ENCODE results near the gene MYOZ2.
"Not testable (repeated sequence)": the region's sequence is repeated elsewhere in the genome, so short reads cannot be mapped to it uniquely, and the experiment has no call there.

MYOZ2 gene

GRCh38 chr4:119130365-119131065, 5.1 kb upstream of the MYOZ2 start:
- Histone ChIP-seq H3K9me3 (ENCODE audit: control insufficient read depth, insufficient read depth, low read depth, low read length) (no peaks in the 10 kb centered on the region), H3K4me1 (ENCODE audit: control insufficient read depth, insufficient read depth, low read length) (no peaks in the 10 kb centered on the region), H3K4me3 (ENCODE audit: low read depth, low read length) (no peak overlapping the region), H3K27ac (ENCODE audit: low read depth, low read length) (no peak overlapping the region), H3K27me3 (ENCODE audit: control insufficient read depth, insufficient read depth, low read length) (no peaks in the 10 kb centered on the region), H3K9ac (ENCODE audit: low read length) (no peak overlapping the region), H3K36me3 (ENCODE audit: control insufficient read depth, insufficient read depth, low read length) (no peaks in the 10 kb centered on the region)

- H3K27ac ChIP-seq (ENCODE audit: low read depth, low read length), result no peak overlapping the region
- no peaks in the 10 kb centered on the region for H3K4me1 ChIP-seq (ENCODE audit: control insufficient read depth, insufficient read depth, low read length)
- H3K4me3 ChIP-seq (ENCODE audit: low read depth, low read length), result no peak overlapping the region
- no peaks in the 10 kb centered on the region for H3K9me3 ChIP-seq (ENCODE audit: control insufficient read depth, insufficient read depth, low read depth, low read length)
- no peak overlapping the region for H3K9ac ChIP-seq (ENCODE audit: low read length)
- H3K36me3 ChIP-seq (ENCODE audit: control insufficient read depth, insufficient read depth, low read length), result no peaks in the 10 kb centered on the region
- H3K27me3 ChIP-seq (ENCODE audit: control insufficient read depth, insufficient read depth, low read length), result no peaks in the 10 kb centered on the region
Observed at GRCh38 chr4:119131164-119131563, 4.5 kb upstream of the MYOZ2 start.

GRCh38 chr4:119132306-119132705, 3.3 kb upstream of the MYOZ2 start:
- no peaks in the 10 kb centered on the region for H3K27me3 ChIP-seq (ENCODE audit: control insufficient read depth, insufficient read depth, low read length)
- H3K9ac ChIP-seq (ENCODE audit: low read length), result no peak overlapping the region
- H3K36me3 ChIP-seq (ENCODE audit: control insufficient read depth, insufficient read depth, low read length), result no peaks in the 10 kb centered on the region
- no peak overlapping the region for H3K4me3 ChIP-seq (ENCODE audit: low read depth, low read length)
- no peak overlapping the region for H3K27ac ChIP-seq (ENCODE audit: low read depth, low read length)
- H3K4me1 ChIP-seq (ENCODE audit: control insufficient read depth, insufficient read depth, low read length), result no peaks in the 10 kb centered on the region
- H3K9me3 ChIP-seq (ENCODE audit: control insufficient read depth, insufficient read depth, low read depth, low read length), result no peaks in the 10 kb centered on the region

DNA sequence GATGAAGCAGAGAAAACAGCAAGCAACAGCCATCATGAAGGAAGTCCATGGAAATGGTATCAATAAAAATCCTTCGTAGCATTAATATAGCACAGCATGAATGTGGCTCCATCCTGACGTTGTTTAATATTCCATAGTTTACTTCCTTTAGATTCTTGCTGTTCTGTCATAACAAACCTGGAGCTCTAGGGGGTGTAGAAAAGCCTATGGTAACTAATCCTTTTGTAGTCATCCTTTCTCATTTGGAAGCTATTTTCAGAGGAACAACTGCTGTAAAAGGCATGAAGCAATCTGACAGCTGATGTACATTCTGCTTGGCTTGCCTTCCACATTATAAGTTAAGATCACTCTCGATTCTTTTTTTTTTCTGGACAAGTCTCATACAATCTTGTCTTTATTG, 914 bp downstream of the MYOZ2 start:
- Histone ChIP-seq H3K36me3 (ENCODE audit: control insufficient read depth, insufficient read depth, low read length) (no peaks in the 10 kb centered on the region), H3K27me3 (ENCODE audit: control insufficient read depth, insufficient read depth, low read length) (no peaks in the 10 kb centered on the region), H3K4me3 (ENCODE audit: low read depth, low read length) (no peak overlapping the region), H3K9ac (ENCODE audit: low read length) (no peak overlapping the region), H3K9me3 (ENCODE audit: control insufficient read depth, insufficient read depth, low read depth, low read length) (no peaks in the 10 kb centered on the region), H3K27ac (ENCODE audit: low read depth, low read length) (no peak overlapping the region), H3K4me1 (ENCODE audit: control insufficient read depth, insufficient read depth, low read length) (no peaks in the 10 kb centered on the region; the same call in 1 of the 2 replicates)

DNA sequence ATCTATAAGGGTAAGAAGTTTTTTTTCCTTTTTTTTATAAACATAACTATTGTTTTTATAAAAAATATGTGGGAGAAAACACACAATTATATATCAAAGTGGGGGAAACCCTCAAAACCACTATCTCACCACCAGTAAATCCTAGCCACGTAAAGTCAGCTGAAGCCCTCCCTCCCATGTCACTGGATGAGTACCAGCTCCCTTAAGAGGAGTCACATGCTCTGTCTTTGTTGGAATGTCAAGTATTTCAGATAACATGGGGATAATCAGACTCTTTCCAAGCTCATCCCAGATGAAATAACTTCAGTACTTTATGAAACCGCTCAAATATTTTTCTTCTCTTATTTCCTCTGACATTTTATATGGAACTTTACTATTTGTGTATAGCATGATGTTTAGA, 2.4 kb downstream of the MYOZ2 start:
- no peak overlapping the region for H3K4me3 ChIP-seq (ENCODE audit: low read depth, low read length)
- no peaks in the 10 kb centered on the region for H3K9me3 ChIP-seq (ENCODE audit: control insufficient read depth, insufficient read depth, low read depth, low read length)
- H3K27me3 ChIP-seq (ENCODE audit: control insufficient read depth, insufficient read depth, low read length), result no peaks in the 10 kb centered on the region
- no peaks in the 10 kb centered on the region; the same call in 1 of the 2 replicates for H3K4me1 ChIP-seq (ENCODE audit: control insufficient read depth, insufficient read depth, low read length)
- no peak overlapping the region for H3K9ac ChIP-seq (ENCODE audit: low read length)
- H3K36me3 ChIP-seq (ENCODE audit: control insufficient read depth, insufficient read depth, low read length), result no peaks in the 10 kb centered on the region
- H3K27ac ChIP-seq (ENCODE audit: low read depth, low read length), result no peak overlapping the region; the same call in 1 of the 2 replicates

DNA sequence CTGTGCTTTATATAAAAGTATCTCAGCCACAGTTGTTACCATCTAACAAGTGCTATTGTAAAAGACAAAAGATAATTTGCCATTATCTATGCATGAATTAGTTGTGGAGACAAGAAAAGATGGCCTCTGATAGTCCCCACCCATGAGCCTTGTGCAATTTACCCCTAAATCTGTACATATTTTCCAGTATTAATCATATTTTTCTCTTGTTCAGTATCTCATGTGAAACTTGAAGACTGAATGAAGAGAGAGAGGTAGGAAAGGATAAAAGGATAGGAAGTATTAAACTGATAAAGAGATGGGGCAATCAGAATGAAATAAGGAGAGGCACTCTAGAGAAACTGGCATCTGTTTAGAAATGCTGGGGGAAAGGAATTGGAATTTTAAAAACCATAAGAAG, 3.7 kb downstream of the MYOZ2 start:
- H3K27ac ChIP-seq (ENCODE audit: low read depth, low read length), result no peak overlapping the region
- no peak overlapping the region for H3K9ac ChIP-seq (ENCODE audit: low read length)
- no peaks in the 10 kb centered on the region for H3K27me3 ChIP-seq (ENCODE audit: control insufficient read depth, insufficient read depth, low read length)
- H3K4me3 ChIP-seq (ENCODE audit: low read depth, low read length), result no peak overlapping the region
- no peaks in the 10 kb centered on the region; the same call in 1 of the 2 replicates for H3K4me1 ChIP-seq (ENCODE audit: control insufficient read depth, insufficient read depth, low read length)
- H3K36me3 ChIP-seq (ENCODE audit: control insufficient read depth, insufficient read depth, low read length), result no peaks in the 10 kb centered on the region
- H3K9me3 ChIP-seq (ENCODE audit: control insufficient read depth, insufficient read depth, low read depth, low read length), result no peaks in the 10 kb centered on the region

GRCh38 chr4:119139822-119140252, 4.2 kb downstream of the MYOZ2 start:
- Histone ChIP-seq H3K36me3 (ENCODE audit: control insufficient read depth, insufficient read depth, low read length) (no peaks in the 10 kb centered on the region), H3K9ac (ENCODE audit: low read length) (no peak overlapping the region), H3K4me3 (ENCODE audit: low read depth, low read length) (no peak overlapping the region), H3K4me1 (ENCODE audit: control insufficient read depth, insufficient read depth, low read length) (no peaks in the 10 kb centered on the region; the same call in 1 of the 2 replicates), H3K27me3 (ENCODE audit: control insufficient read depth, insufficient read depth, low read length) (no peaks in the 10 kb centered on the region), H3K9me3 (ENCODE audit: control insufficient read depth, insufficient read depth, low read depth, low read length) (no peaks in the 10 kb centered on the region), H3K27ac (ENCODE audit: low read depth, low read length) (no peak overlapping the region)

DNA sequence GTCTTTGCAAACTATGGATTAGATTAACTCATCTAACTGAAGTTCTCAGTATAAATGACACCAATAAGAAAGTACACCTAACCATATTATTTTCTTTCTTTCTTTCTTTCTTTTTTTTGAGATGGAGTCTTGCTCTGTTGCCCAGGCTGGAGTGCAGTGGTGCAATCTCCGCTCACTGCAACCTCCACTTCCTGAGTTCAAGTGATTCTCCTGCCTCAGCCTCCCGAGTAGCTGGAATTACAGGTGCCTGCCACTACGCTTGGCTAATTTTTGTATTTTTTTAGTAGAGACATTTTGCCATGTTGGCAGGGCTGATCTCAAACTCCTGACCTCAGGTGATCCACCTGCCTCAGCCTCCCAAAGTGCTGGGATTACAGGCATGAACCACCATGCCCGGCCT, 5.7 kb downstream of the MYOZ2 start:
- not testable (repeated sequence) for H3K4me1 ChIP-seq (ENCODE audit: control insufficient read depth, insufficient read depth, low read length); H3K9me3 ChIP-seq (ENCODE audit: control insufficient read depth, insufficient read depth, low read depth, low read length); H3K27me3 ChIP-seq (ENCODE audit: control insufficient read depth, insufficient read depth, low read length); H3K27ac ChIP-seq (ENCODE audit: low read depth, low read length); H3K36me3 ChIP-seq (ENCODE audit: control insufficient read depth, insufficient read depth, low read length); H3K4me3 ChIP-seq (ENCODE audit: low read depth, low read length); H3K9ac ChIP-seq (ENCODE audit: low read length)

GRCh38 chr4:119142833-119143232, 7.2 kb downstream of the MYOZ2 start:
- H3K9ac ChIP-seq (ENCODE audit: low read length), result no peak overlapping the region
- no peak overlapping the region for H3K4me3 ChIP-seq (ENCODE audit: low read depth, low read length)
- no peaks in the 10 kb centered on the region for H3K27me3 ChIP-seq (ENCODE audit: control insufficient read depth, insufficient read depth, low read length)
- H3K27ac ChIP-seq (ENCODE audit: low read depth, low read length), result no peak overlapping the region
- no peaks in the 10 kb centered on the region for H3K9me3 ChIP-seq (ENCODE audit: control insufficient read depth, insufficient read depth, low read depth, low read length)
- H3K36me3 ChIP-seq (ENCODE audit: control insufficient read depth, insufficient read depth, low read length), result no peaks in the 10 kb centered on the region
- no peaks in the 10 kb centered on the region; the same call in 1 of the 2 replicates for H3K4me1 ChIP-seq (ENCODE audit: control insufficient read depth, insufficient read depth, low read length)

- not testable (repeated sequence) for H3K9me3 ChIP-seq (ENCODE audit: control insufficient read depth, insufficient read depth, low read depth, low read length); H3K36me3 ChIP-seq (ENCODE audit: control insufficient read depth, insufficient read depth, low read length); H3K4me3 ChIP-seq (ENCODE audit: low read depth, low read length); H3K9ac ChIP-seq (ENCODE audit: low read length); H3K27me3 ChIP-seq (ENCODE audit: control insufficient read depth, insufficient read depth, low read length); H3K4me1 ChIP-seq (ENCODE audit: control insufficient read depth, insufficient read depth, low read length); H3K27ac ChIP-seq (ENCODE audit: low read depth, low read length)
Observed at GRCh38 chr4:119143341-119143740, 7.7 kb downstream of the MYOZ2 start.

DNA sequence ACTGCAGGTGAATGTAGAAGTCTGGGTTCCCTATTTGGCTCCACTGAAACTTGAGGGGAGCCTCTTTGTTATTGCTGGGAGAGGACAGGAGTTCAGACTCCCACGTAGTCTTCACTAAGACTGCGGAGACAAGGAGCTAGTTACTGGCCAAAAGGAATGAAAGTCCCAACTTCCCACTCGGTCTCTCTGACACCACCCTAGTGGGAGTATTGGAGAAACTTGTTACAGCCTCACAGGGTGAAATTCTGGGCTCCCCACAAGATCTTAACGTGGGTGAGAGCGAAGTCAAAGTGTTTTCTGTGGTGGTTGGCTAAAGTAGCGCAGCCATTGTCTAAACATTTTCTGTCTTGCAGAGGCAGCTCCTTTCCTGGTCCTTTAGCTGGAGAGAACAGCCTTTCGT, 13.5 kb downstream of the MYOZ2 start:
- Histone ChIP-seq H3K9me3 (ENCODE audit: control insufficient read depth, insufficient read depth, low read depth, low read length) (no peaks in the 10 kb centered on the region), H3K4me3 (ENCODE audit: low read depth, low read length) (no peak overlapping the region), H3K27ac (ENCODE audit: low read depth, low read length) (no peak overlapping the region)

More for the DNA sequence above, 13.5 kb downstream of the MYOZ2 start:
- H3K9ac ChIP-seq (ENCODE audit: low read length), result no peak overlapping the region
- H3K36me3 ChIP-seq (ENCODE audit: control insufficient read depth, insufficient read depth, low read length), result no peaks in the 10 kb centered on the region
- H3K4me1 ChIP-seq (ENCODE audit: control insufficient read depth, insufficient read depth, low read length), result no peaks in the 10 kb centered on the region
- no peaks in the 10 kb centered on the region for H3K27me3 ChIP-seq (ENCODE audit: control insufficient read depth, insufficient read depth, low read length)
